Measurements from ENCODE around the gene GRM1.
A peak's percentile ranks its signal among the peaks of the same experiment; 100 is the strongest.

The GRM1 gene

DNA sequence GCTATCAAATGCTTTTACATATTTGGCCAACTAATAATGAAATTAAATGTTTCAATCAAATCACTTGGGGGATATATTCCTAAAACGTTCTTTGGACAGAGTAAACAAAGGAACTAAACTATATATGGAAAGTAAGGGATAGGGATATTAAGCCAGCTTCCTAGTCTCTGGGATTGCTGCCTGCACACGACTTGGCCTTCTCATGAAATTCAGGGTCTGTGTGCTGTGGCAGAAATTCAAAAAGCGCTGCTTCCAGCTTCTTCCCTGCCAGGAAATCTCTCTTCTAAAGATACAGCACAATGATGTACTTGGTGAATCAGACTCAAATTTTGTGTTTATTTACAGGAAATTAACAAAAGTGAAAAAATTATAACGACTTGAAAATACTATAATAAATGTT is 308.5 kb downstream of the GRM1 start:
- DNase-seq: no peak

DNA sequence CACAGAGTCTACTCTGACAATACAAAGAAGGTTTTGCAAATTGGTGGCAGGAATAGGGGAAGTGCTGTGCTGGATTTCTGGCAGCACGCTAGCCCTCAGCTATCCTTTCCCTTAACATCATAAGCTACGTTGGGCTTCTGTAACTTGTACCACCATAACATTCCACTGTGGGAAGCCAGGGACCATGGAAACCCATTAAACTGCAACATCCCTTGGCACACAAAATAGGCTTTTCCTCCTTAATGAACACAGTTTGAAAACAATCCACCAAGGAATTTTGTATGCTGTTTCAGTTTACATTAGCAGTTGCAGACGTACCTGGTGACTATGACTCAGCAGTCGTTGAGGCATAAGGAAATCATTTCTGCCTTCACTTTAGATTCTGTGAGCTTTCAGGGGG is 310.9 kb downstream of the GRM1 start:
- DNase-seq: no peak

GRCh38 chr6:146341493-146342230 is 312.8 kb downstream of the GRM1 start:
- no peak for DNase-seq

GRCh38 chr6:146345598-146345997 is 316.7 kb downstream of the GRM1 start:
- no peak for DNase-seq

DNA sequence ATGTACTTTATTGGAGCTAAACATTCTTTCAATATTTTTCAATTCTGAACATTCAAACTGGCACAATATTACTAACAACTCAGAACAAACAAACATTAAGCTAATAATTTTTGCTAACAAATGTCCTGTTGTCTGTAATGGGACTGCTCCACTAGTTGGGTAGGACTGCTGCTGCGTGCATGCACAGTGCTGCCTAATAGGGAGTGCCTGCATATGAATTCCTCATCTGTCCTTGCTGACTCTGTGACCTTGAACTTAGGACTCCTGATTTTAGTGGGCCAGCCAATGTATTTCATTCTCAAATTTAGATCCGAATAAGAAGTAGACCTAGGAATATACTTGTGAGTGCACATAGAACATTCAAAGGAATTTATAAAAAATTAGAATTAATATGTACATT is 318.2 kb downstream of the GRM1 start:
- DNase-seq: no peak

GRCh38 chr6:146347690-146348089 is 318.8 kb downstream of the GRM1 start:
- no peak for DNase-seq

- no peak for DNase-seq
Measured at GRCh38 chr6:146351018-146351417, 322.2 kb downstream of the GRM1 start.

DNA sequence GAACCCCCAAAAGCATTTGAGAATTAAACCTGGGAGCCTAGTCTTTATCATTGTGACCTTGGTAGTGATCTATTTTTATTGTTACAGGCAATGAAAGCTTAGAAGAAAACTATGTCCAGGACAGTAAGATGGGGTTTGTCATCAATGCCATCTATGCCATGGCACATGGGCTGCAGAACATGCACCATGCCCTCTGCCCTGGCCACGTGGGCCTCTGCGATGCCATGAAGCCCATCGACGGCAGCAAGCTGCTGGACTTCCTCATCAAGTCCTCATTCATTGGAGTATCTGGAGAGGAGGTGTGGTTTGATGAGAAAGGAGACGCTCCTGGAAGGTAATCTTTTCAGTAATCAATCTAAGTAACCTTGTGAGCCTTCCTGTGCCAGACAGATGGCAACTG is 323.3 kb downstream of the GRM1 start:
- no peak for DNase-seq

GRCh38 chr6:146354451-146354850 is 325.6 kb downstream of the GRM1 start:
- DNase-seq: no peak

DNA sequence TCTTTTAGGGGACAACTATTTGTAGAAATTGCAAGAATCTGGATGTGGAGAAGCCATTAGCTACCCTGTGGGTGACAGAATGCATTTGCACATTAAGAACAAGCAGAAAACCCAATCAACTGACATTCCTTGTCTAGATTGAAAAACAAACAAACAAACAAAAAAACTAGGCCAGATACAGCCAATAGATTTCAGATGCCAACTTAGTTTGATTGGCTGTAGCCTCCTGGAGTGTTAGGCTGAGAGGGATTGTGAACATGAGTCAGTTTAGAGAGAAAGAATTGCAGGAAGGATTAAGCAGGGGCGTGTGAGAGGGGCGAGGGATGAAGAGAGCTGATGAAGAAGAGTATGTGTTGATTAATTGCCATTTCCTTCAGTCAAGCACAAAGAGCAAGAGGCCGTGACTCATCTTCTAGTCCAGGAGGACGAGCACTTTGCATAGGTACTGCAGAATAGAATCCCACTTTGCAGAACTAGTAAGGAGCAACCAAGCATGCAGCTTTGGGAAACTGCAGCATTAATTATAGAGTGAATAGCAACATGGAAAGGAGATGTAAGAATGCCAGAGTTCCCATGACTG is 326.7 kb downstream of the GRM1 start:
- no peak for DNase-seq

DNA sequence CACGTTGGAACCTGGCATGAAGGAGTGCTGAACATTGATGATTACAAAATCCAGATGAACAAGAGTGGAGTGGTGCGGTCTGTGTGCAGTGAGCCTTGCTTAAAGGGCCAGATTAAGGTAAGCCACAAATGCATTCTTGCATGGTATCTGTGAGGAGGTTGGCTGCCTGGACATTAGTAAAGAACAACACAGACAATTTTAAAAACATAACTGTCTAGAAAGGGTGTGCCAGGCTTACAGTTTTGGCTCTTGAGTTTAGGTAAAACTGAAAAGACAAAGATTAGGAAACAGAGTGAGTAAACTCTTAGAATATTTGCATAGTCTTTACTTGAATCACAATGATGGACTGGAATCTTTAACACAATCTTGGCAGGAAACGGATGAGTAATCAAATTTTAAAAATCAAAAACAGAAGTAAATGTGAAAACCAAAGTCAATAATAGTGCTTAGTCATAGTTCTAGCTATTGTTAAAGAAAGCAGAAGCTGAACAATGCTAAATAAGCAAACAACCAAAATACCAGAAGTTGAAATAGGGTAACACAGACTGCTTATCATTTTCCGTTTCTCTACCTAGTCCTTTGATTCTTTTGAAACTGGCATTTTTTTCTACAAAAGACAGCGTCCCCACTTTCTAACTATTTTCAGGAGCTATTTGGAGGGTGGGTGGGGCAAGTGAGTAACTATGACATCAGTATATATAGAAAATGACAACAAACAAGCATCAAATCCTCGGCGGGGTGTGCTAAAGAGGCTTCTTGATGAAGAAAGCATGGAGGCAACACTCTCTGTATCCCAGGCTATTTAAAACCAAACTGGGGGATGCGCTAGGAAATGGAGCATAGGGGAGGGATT is 328.9 kb downstream of the GRM1 start:
- DNase-seq: no peak

- no peak for DNase-seq
Measured at GRCh38 chr6:146358431-146359046, 329.7 kb downstream of the GRM1 start.

GRCh38 chr6:146359131-146359530 is 330.3 kb downstream of the GRM1 start:
- DNase-seq: no peak

- peak; percentile 17 for DNase-seq
Measured at GRCh38 chr6:146361128-146361924, 332.5 kb downstream of the GRM1 start.

DNA sequence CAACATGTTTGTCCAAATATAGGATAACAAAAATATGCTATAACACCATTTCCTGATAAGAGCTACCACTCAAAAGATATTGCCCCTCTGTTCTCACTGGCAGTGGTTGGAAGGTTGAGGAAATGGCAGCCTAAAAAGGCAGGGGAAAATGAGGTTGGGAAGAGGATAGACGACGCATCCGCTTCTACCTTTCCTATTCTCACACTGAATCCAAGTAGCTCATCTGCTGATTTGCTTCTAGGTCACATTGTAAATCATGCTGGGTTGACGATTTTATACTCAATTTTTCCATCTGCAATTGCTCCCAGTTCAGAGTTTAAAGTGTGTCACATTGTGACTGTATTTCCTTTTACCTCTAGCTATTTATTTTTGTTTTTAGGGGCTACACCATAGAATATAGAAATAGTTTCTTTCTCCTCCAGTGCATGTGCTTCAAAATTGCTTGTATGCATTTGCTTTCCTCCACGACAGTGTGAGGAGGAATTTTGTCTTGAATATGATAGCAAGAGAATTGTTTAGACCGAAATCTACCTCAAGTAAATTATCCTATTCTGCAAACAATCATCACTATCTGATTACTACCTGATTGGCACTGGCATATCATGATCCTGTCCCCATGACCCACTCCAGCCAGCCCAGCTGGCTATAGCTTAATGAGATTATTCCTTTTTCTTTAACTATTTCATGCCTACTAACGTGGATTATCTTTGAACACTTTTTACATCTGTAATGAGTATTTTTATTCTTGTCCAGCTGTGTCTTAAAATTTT is 335.2 kb downstream of the GRM1 start:
- no peak for DNase-seq

GRCh38 chr6:146364816-146365594 is 336.1 kb downstream of the GRM1 start:
- DNase-seq: no peak

GRCh38 chr6:146367061-146367460 is 338.2 kb downstream of the GRM1 start:
- DNase-seq: no peak

DNA sequence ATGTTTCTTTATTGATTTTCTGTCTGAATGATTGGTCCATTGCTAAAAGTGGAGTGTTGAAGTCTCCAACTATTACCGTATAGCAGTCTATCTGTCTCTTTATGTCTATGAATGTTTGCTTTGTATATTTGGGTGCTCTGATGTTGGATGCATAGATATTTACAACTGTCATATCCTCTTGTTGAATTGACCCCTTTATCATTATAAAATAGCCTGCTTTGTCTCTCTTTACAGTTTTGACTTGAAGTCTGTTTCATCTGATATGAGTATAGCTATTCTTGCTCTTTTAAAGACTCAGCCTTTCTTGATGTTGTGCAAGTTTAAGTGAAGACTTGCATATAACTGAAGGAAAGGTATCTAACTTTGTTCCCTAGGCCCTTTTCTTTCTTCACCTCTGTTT is 341.0 kb downstream of the GRM1 start:
- DNase-seq: no peak

DNA sequence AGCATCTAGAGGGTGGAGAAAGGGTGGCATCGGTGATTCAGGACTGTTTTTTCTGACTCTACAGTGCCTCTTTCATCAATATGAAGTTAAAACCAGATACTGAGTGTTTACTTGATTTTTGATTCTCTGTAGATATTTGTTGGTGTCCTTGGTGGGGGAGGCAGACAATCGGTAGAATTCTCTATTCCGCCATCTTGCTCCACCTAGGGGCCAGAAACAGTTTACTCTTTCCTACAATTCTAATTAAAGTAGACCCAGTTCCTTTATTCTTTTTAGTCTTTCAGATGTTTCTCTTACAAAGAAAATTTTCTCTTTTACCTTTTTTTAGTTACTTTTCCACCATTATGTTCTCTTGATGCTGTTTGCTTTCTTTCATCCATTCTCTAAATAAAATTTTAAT is 352.6 kb downstream of the GRM1 start:
- no peak for DNase-seq

DNA sequence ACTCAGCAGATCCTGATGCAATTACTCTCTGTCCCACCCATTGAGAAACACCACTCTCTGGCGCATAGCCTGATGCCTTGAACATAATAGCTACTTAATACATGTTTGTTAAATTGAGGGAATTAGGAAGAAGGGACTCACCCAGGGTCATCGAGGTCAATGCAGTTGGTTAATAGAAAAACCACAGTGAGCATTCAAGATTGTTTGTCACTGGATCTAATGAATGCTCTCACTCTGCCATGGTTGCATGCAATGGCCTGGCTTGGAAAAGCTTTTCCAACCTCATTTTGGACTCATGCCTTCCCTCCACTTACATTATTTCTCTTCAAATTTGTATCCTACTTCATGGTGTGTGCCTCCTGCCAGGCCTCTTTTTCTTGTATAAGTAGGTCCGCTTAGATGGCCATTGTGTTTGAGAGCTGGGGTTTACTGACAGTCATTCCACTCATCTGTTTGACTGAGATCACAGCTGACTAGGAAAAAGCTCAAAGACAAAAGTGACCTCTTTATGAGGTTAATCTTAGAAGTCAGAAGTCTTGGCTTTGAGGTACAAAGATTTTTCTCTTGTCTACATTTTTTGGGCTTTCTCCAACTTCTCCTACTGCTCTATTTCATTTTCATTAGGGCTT is 360.0 kb downstream of the GRM1 start:
- no peak for DNase-seq

DNA sequence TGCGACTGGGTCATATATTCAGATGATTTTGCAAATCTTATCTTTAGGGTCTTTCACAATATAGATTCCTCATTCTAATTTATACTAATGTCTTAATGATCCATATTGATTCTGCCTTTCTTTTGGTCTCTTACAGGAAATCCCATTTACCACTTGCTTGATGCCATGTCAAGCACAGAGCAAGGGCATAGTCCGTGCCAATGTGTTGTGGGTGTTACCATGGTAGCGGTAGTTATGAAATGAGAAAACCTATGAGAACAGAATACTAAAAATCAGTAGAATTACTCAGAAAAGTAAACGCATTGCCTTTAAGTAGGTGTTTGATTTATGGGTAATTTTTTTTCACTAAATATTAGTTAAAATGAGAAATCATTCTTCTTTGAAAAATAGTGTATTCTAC is 360.9 kb downstream of the GRM1 start:
- DNase-seq: no peak
